HepG2 (cell line): ENCODE results near the gene DYNC1LI1. TPM values are rescaled to one million over a fixed set of nuclear protein-coding genes. Genes with fewer than 3 reads are reported as not detected.

ENCODE experiments used
- ATAC-seq: fragments of 200-7000 bp; cut with Tn5 transposase; 3 replicates; pipeline ENCODE4 v1.9.1; 2020; ENCODE audit warnings: mild to moderate bottlenecking, moderate library complexity
- Bru-seq: library from RNA; stranded (reverse); fragments of 400-500 nt; gene quantifications from one replicate; lab custom pipeline; 2021; lab: Mats Ljungman, UMichigan
- BruChase-seq, 2 experiments: library from RNA; stranded (reverse); fragments of 400-500 nt; gene quantifications; one replicate each; lab custom pipeline; 2021; lab: Mats Ljungman, UMichigan
- BruUV-seq: library from RNA; stranded (reverse); fragments of 400-500 nt; replicated peaks from 2 replicates; lab custom pipeline; 2021; lab: Mats Ljungman, UMichigan
- CTCF ChIA-PET: fragments of 300-600 bp; formaldehyde crosslinking; extraction: SDS; loops from one replicate; lab custom pipeline; 2021; ENCODE audit warnings: low total read pairs, inconsistent platforms, low intra/inter-chr PET ratio; lab: Yijun Ruan, JAX
- POLR2A ChIA-PET: fragments of 350-600 bp; sonication (Branson Sonifier 250); formaldehyde crosslinking; loops from one replicate; lab custom pipeline; 2020; ENCODE audit warnings: antibody characterized with exemption, inconsistent platforms; lab: Yijun Ruan, JAX
- DNase-seq: peaks from one replicate; pipeline ENCODE4 v3.0.0-alpha.2; 2015; ENCODE audit warnings: low spot score
- FAIRE-seq: peaks from 3 replicates; lab custom pipeline; 2011; peaks lifted over from hg19 to GRCh38; lab: Jason Lieb, UNC
- H2AFZ ChIP-seq: one replicate; pipeline ENCODE4 v1.6.1; 2011; ENCODE audit warnings: low read length, inconsistent platforms
- H3K27ac ChIP-seq: fragments of 300-600 bp; 3 replicates; pipeline ENCODE4 v1.8.0; 2011; ENCODE audit warnings: mixed run types, mild to moderate bottlenecking, mixed read lengths, low read length, inconsistent platforms; ENCODE audit not compliant: insufficient read depth; ENCODE audit errors: extremely low read length
- H3K27me3 ChIP-seq, 2 experiments: fragments of 200-600 bp in 1 of 2; 2 replicates in 1 of 2; 3 replicates in 1 of 2; pipeline versions ENCODE4 v1.6.0 to v1.8.0; 2011; ENCODE audit warnings: low read length in 2 of 2, mild to moderate bottlenecking in 2 of 2, moderate library complexity in 2 of 2, inconsistent platforms in 1 of 2; ENCODE audit not compliant: insufficient read depth in 2 of 2, control insufficient read depth in 1 of 2
- H3K36me3 ChIP-seq, 2 experiments: fragments of 200-600 bp in 1 of 2; replicated peaks in 1 of 2; 2 replicates in 1 of 2; 3 replicates in 1 of 2; pipeline versions ENCODE4 v1.5.1 to v1.8.0; 2011; ENCODE audit warnings: low read length in 2 of 2, inconsistent platforms in 1 of 2; ENCODE audit not compliant: insufficient read depth in 2 of 2, control insufficient read depth in 1 of 2
- H3K4me1 ChIP-seq: 2 replicates; pipeline ENCODE4 v1.5.1; 2012; ENCODE audit warnings: low read length, inconsistent platforms; ENCODE audit not compliant: insufficient read depth
- H3K4me2 ChIP-seq: 2 replicates; pipeline ENCODE4 v1.6.0; 2011; ENCODE audit warnings: low read depth, low read length, inconsistent platforms
- H3K4me3 ChIP-seq, 3 experiments: fragments of 200-600 bp in 1 of 3; sonication (generic), shearing (Covaris generic) in 1 of 3; replicated peaks in 1 of 3; 2 replicates each; pipeline ENCODE4 v1.5.1; 2011 to 2016; ENCODE audit warnings: low read length in 3 of 3, inconsistent platforms in 2 of 3, low read depth in 2 of 3, mild to moderate bottlenecking in 2 of 3, control low read depth in 1 of 3, mixed read lengths in 1 of 3; ENCODE audit not compliant: insufficient read depth in 1 of 3
- H3K79me2 ChIP-seq: one replicate; pipeline ENCODE4 v1.6.1; 2011; ENCODE audit warnings: low read length, inconsistent platforms; ENCODE audit not compliant: insufficient read depth
- H3K9ac ChIP-seq: 2 replicates; pipeline ENCODE4 v1.6.0; 2011; ENCODE audit warnings: mild to moderate bottlenecking, low read depth, low read length, inconsistent platforms; ENCODE audit not compliant: insufficient read depth
- H3K9me3 ChIP-seq: 2 replicates; pipeline ENCODE4 v1.5.1; 2012; ENCODE audit warnings: mild to moderate bottlenecking, low read length
- H4K20me1 ChIP-seq: 2 replicates; pipeline ENCODE4 v1.6.0; 2011; ENCODE audit warnings: inconsistent platforms, mild to moderate bottlenecking, low read length, moderate library complexity; ENCODE audit not compliant: insufficient read depth
- BCL3 ChIP-seq: sonication (generic); formaldehyde crosslinking; IDR thresholded peaks from 2 replicates; pipeline ENCODE4 v1.5.1; 2020; ENCODE audit warnings: mild to moderate bottlenecking, missing genetic modification reagents, moderate library complexity
- CBFB ChIP-seq: sonication (generic); formaldehyde crosslinking; IDR thresholded peaks from 2 replicates; pipeline ENCODE4 v1.4.0; 2020; ENCODE audit warnings: missing genetic modification reagents
- GMEB1 ChIP-seq: sonication (generic); formaldehyde crosslinking; IDR thresholded peaks from 2 replicates; pipeline ENCODE4 v1.5.1; 2020; ENCODE audit warnings: missing genetic modification reagents, mild to moderate bottlenecking, borderline replicate concordance
- MEIS2 ChIP-seq: sonication (generic); formaldehyde crosslinking; IDR thresholded peaks from 2 replicates; pipeline ENCODE4 v1.9.0; 2021; ENCODE audit warnings: mild to moderate bottlenecking, missing genetic modification reagents
- TARDBP ChIP-seq: sonication (generic); formaldehyde crosslinking; IDR thresholded peaks from 2 replicates; pipeline ENCODE4 v1.8.0; 2022; ENCODE audit warnings: mild to moderate bottlenecking, missing genetic modification reagents
- XBP1 ChIP-seq: sonication (generic); formaldehyde crosslinking; IDR thresholded peaks from 2 replicates; pipeline ENCODE4 v1.5.0; 2020; ENCODE audit warnings: missing genetic modification reagents
- ZNF644 ChIP-seq: IDR thresholded peaks from 2 replicates; pipeline ENCODE4 v1.6.1; 2016; ENCODE audit warnings: low read depth
- ZNF709 ChIP-seq: sonication (generic); formaldehyde crosslinking; IDR thresholded peaks from 2 replicates; pipeline ENCODE4 v1.5.0; 2020; ENCODE audit warnings: mild to moderate bottlenecking, missing genetic modification reagents
- ZNF720 ChIP-seq: sonication (generic); formaldehyde crosslinking; IDR thresholded peaks from 2 replicates; pipeline ENCODE4 v1.4.0; 2020; ENCODE audit warnings: missing genetic modification reagents
- WGBS: methylation state at CpG from one replicate; pipeline ENCODE4 v1.1.6; 2017; ENCODE audit warnings: low lambda C conversion rate; 5-methylcytosine and 5-hydroxymethylcytosine counted together
- in situ Hi-C: cut with HindIII; loops from 2 replicates; pipeline ENCODE4 v1.10.0; 2017; ENCODE audit warnings: low pct_unique_long_range_greater_than_20kb; ENCODE audit not compliant: extremely low pct_ligation_motif_present
- intact Hi-C: fragments of 100-400 bp; cut with micrococcal nuclease; formaldehyde crosslinking; loops from one replicate; pipeline ENCODE4 v1.10.0; 2022; ENCODE audit not compliant: unreplicated experiment
- long read RNA-seq, 2 experiments: library from RNA in 1 of 2; library from polyadenylated mRNA in 1 of 2; stranded (forward) in 1 of 2; unstranded in 1 of 2; transcript quantifications; one replicate each; pipeline ENCODE4 v2.0.0, GENCODE V29; 2019 to 2022
- polyA minus RNA-seq, 3 experiments: library from RNA; depleted of rRNA, polyadenylated mRNA; stranded (reverse); fragments of >200 nt; gene quantifications; 2 replicates each; pipeline ENCODE4 v1.2.3, GENCODE V29; 2011; ENCODE audit warnings: low replicate concordance in 1 of 3
- polyA plus RNA-seq, 8 experiments: library from polyadenylated mRNA; depleted of rRNA in 3 of 8; stranded (reverse) in 7 of 8; unstranded in 1 of 8; fragments of >200 nt; fragmentation: Illumina TruSeq in 4 of 8; extraction: Trizol in 4 of 8; gene quantifications; 2 replicates each; pipeline versions ENCODE4 v1.2.1 to v1.2.3, GENCODE V29; 2011 to 2016; ENCODE audit warnings: low read depth in 4 of 8, missing spikeins in 1 of 8, mixed read lengths in 1 of 8; ENCODE audit not compliant: insufficient read depth in 1 of 8
- total RNA-seq, 5 experiments: library from RNA; depleted of rRNA; stranded (reverse); fragments of >200 nt; fragmentation: Illumina TruSeq; extraction: Trizol; gene quantifications; 2 replicates each; pipeline ENCODE4 v1.2.3, GENCODE V29; 2016; ENCODE audit warnings: low read depth in 1 of 5
- TF ChIP-seq, protein P1 (sequence below): sonication (generic); formaldehyde crosslinking; IDR thresholded peaks from 2 replicates; pipeline ENCODE4 v1.8.1; 2023; ENCODE audit warnings: mild to moderate bottlenecking, missing genetic modification reagents

DYNC1LI1 gene
- total RNA-seq (2016; rRNA removed; fragmentation: Illumina TruSeq; extraction: Trizol) (37.1 and 51.6 TPM in 2 replicates), polyA plus RNA-seq (2011; rRNA removed) (10.5 and 13.4 TPM in 2 replicates), polyA minus RNA-seq (2011; rRNA and poly(A)+ RNA removed; ENCODE audit: low replicate concordance) (10.8 and 15.6 TPM in 2 replicates), Bru-seq, nascent RNA (percentile 79 among the genes with signal in this experiment), BruChase-seq, experiment 1, labeled RNA remaining after a 6-hour chase (percentile 78 among the genes with signal in this experiment), BruChase-seq, experiment 2, labeled RNA remaining after a 2-hour chase (percentile 75 among the genes with signal in this experiment)
- 33.6 and 36.9 TPM in 2 replicates for total RNA-seq (2016; cell fraction: cytosol; rRNA removed; fragmentation: Illumina TruSeq; extraction: Trizol; ENCODE audit: low read depth)
- total RNA-seq (2016; cell fraction: insoluble cytoplasmic fraction; rRNA removed; fragmentation: Illumina TruSeq; extraction: Trizol), result 39.2 and 45.8 TPM in 2 replicates
- total RNA-seq (2016; cell fraction: membrane; rRNA removed; fragmentation: Illumina TruSeq; extraction: Trizol), result 14.4 and 17.4 TPM in 2 replicates
- 25.8 and 26.3 TPM in 2 replicates for total RNA-seq (2016; cell fraction: nucleus; rRNA removed; fragmentation: Illumina TruSeq; extraction: Trizol)
- polyA plus RNA-seq (2011; cell fraction: cytosol; rRNA removed), result 6.3 and 7.7 TPM in 2 replicates
- polyA plus RNA-seq (2011; cell fraction: nucleus; rRNA removed), result 5.8 and 6.5 TPM in 2 replicates
- 18.4 and 21.5 TPM in 2 replicates for polyA plus RNA-seq (2012)
- 3.1 and 3.3 TPM in 2 replicates for polyA plus RNA-seq (2016; cell fraction: cytosol; fragmentation: Illumina TruSeq; extraction: Trizol; ENCODE audit: low read depth)
- 48.8 and 52.8 TPM in 2 replicates for polyA plus RNA-seq (2016; cell fraction: insoluble cytoplasmic fraction; fragmentation: Illumina TruSeq; extraction: Trizol; ENCODE audit: low read depth)
- 6.3 TPM in 2 replicates for polyA plus RNA-seq (2016; cell fraction: membrane; fragmentation: Illumina TruSeq; extraction: Trizol; ENCODE audit: low read depth)
- polyA plus RNA-seq (2016; cell fraction: nucleus; fragmentation: Illumina TruSeq; extraction: Trizol; ENCODE audit: insufficient read depth, low read depth), result 23.4 and 26.9 TPM in 2 replicates
- 8.9 and 10.4 TPM in 2 replicates for polyA minus RNA-seq (2011; cell fraction: cytosol; rRNA and poly(A)+ RNA removed)
- polyA minus RNA-seq (2011; cell fraction: nucleus; rRNA and poly(A)+ RNA removed), result 26.1 and 27.7 TPM in 2 replicates
- long read RNA-seq, experiment 1, transcript DYNC1LI1-201 (13 exons, 2,504 nt), result major isoform, 22 of 32 reads
- long read RNA-seq, experiment 1, partial matches to known transcripts, result 8 of 32 reads
- long read RNA-seq, experiment 1, other reads (novel, unspliced or antisense), result 1 of 32 reads
- long read RNA-seq, experiment 2, transcript DYNC1LI1-201 (13 exons, 2,504 nt), result major isoform, 19 of 71 reads
- long read RNA-seq, experiment 2, partial matches to known transcripts, result 25 of 71 reads
- long read RNA-seq, experiment 2, other reads (novel, unspliced or antisense), result 27 of 71 reads

DNA sequence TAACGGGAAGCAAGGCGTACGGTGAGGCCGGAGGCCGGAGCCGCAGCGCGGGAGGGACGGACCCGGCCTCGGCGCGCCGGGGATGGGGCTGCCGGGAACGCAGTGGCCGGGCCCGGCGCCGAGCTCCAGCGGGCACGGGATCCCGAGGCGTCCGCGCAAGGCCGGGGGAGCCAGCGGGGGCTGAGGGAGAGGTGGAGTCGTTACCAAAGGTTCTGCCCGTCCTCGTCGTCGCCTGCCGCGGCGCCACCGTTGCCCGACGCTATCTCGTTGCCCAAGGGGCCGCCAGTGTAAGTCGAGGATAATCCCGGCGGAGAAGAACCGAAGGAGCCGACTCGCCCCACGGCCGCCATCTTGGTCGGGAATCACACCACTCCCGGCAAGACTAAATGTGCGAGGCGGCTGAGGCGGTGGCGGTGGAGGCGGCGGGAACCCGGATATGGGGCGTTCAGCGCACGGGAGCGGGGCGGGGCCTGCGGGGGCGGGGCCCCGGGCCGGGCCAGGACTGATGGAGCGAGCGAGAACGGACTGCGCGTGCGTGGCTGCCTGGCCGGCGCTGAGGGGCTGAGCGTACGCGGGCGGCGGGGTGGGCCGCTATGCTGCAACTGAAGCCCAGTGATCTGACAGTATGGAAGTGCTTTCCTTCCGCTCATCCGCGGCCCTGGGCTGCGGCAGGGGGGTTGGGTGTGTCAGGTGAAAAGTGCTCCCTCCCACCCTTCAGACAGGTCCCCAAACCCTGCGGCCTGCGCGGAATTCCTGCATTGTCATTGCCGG, at the start of gene DYNC1LI1:
TSS of gene DYNC1LI1 (minus strand) at position 438 of the 771 bp plus-strand sequence. CDS start at position 350, 88 bp downstream.
- Histone ChIP-seq H4K20me1 (peaks cover 11% of the 10 kb centered on the region; the same call in 1 of the 2 replicates), H2AFZ (peak within 1 kb of the TSS; percentile 39), H3K9me3 (no peaks in the 10 kb centered on the region), H3K4me3 (peak within 1 kb of the TSS; percentile 90 to 99 (median 97)), H3K9ac (peak within 1 kb of the TSS; percentile 98), H3K27me3 (no peaks in the 10 kb centered on the region), H3K27ac (peak within 1 kb of the TSS; percentile 97), H3K4me1 (peaks cover 49% of the 10 kb centered on the region), H3K79me2 (peaks cover 37% of the 10 kb centered on the region), H3K4me2 (peak within 1 kb of the TSS; percentile 79), H3K36me3 (peaks cover 4% of the 10 kb centered on the region in 2 experiments; a peak in 3 of 5 replicates)
- ChIA-PET POLR2A (interaction anchor here (1.0 to 1.4 kb wide), 5 partner anchors 9 to 114 kb away, joined by 3 to 7 read pairs (median 4); partner anchors contain the start of gene CNOT10), CTCF (no interaction called here)
- peak; percentile 91 for ATAC-seq
- in situ Hi-C loops, result no loop called here
- FAIRE-seq, result no peak
- intact Hi-C loops, result loop anchor here (1.0 to 10.0 kb wide), 4 partner anchors 8 to 246 kb away; partner anchors contain the start of gene CNOT10
- BruUV-seq, result no TSS peak
- 0% methylated on average over 7 of the region's 89 CpGs for WGBS
- peak; percentile 80 for DNase-seq
- TF ChIP-seq TARDBP (CRISPR knock-in tag), result no peak; the same call in 1 of the 2 replicates
- TF ChIP-seq, protein P1, sequence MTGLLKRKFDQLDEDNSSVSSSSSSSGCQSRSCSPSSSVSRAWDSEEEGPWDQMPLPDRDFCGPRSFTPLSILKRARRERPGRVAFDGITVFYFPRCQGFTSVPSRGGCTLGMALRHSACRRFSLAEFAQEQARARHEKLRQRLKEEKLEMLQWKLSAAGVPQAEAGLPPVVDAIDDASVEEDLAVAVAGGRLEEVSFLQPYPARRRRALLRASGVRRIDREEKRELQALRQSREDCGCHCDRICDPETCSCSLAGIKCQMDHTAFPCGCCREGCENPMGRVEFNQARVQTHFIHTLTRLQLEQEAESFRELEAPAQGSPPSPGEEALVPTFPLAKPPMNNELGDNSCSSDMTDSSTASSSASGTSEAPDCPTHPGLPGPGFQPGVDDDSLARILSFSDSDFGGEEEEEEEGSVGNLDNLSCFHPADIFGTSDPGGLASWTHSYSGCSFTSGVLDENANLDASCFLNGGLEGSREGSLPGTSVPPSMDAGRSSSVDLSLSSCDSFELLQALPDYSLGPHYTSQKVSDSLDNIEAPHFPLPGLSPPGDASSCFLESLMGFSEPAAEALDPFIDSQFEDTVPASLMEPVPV, result peak; percentile 42; the same call in 1 of the 2 replicates
- TF ChIP-seq XBP1 (CRISPR knock-in tag), result no peak
- 0 out of 2 replicates have a peak, but pooled peaks have one; percentile 37 for TF ChIP-seq CBFB (CRISPR knock-in tag)
- peak; percentile 49 for TF ChIP-seq ZNF709 (CRISPR knock-in tag)
- TF ChIP-seq GMEB1 (CRISPR knock-in tag), result peak; percentile 24; the same call in 1 of the 2 replicates
- no peak for TF ChIP-seq ZNF720 (CRISPR knock-in tag)
- TF ChIP-seq ZNF644 (CRISPR knock-in tag), result no peak
- no peak; the same call in 1 of the 2 replicates for TF ChIP-seq BCL3 (CRISPR knock-in tag)
- TF ChIP-seq MEIS2, result 0 out of 2 replicates have a peak, but pooled peaks have one; percentile 15
